ENCODE results near the gene NDUFA13.
"Not testable (repeated sequence)": the region's sequence is repeated elsewhere in the genome, so short reads cannot be mapped to it uniquely, and the experiment has no call there.

The NDUFA13 gene

GRCh38 chr19:19515642-19516519 is at the start of gene NDUFA13:
NDUFA13 (plus strand) TSS chr19:19516225; CDS start chr19:19516239, 14 bp downstream.
- peak; percentile 97 for DNase-seq

GRCh38 chr19:19468424-19469050 is 47.5 kb upstream of the NDUFA13 start:
- DNase-seq = no peak

GRCh38 chr19:19470579-19470978 is 45.4 kb upstream of the NDUFA13 start:
- no peak for DNase-seq

- no peak for DNase-seq
These were observed 44.3 kb upstream of the NDUFA13 start for GRCh38 chr19:19471682-19472081.

GRCh38 chr19:19472106-19472505 is 43.9 kb upstream of the NDUFA13 start:
- not testable (repeated sequence) for DNase-seq

- peak; percentile 53 for DNase-seq
These were observed 40.8 kb upstream of the NDUFA13 start for GRCh38 chr19:19475015-19475765.

- DNase-seq = no peak
These were observed 39.9 kb upstream of the NDUFA13 start for GRCh38 chr19:19475849-19476828.

GRCh38 chr19:19477705-19478383 is 38.2 kb upstream of the NDUFA13 start:
- DNase-seq = no peak

- DNase-seq = no peak
These were observed 35.3 kb upstream of the NDUFA13 start for GRCh38 chr19:19480688-19481087.

GRCh38 chr19:19482809-19483596 is 33.0 kb upstream of the NDUFA13 start:
- DNase-seq = peak; percentile 63

GRCh38 chr19:19485161-19485997 is 30.6 kb upstream of the NDUFA13 start:
- DNase-seq = peak; percentile 77

- DNase-seq = peak; percentile 23
These were observed 30.1 kb upstream of the NDUFA13 start for GRCh38 chr19:19485998-19486290.

GRCh38 chr19:19486343-19487076 is 29.5 kb upstream of the NDUFA13 start:
- DNase-seq = peak; percentile 30

- no peak for DNase-seq
These were observed 28.7 kb upstream of the NDUFA13 start for GRCh38 chr19:19487077-19487949.

- DNase-seq = peak; percentile 50
These were observed 27.8 kb upstream of the NDUFA13 start for GRCh38 chr19:19487950-19488874.

- peak; percentile 79 for DNase-seq
These were observed 26.9 kb upstream of the NDUFA13 start for GRCh38 chr19:19488875-19489690.

Measured in retina (tissue), 1 donor.